MM.1S (cell line): ENCODE results near the gene MRLN.

Experiments
- DNase-seq: peaks from one replicate; pipeline ENCODE4 v3.0.0-alpha.2; 2015
- H2AFZ ChIP-seq: fragments of 300-600 bp; sonication (generic); 2 replicates; pipeline ENCODE4 v1.6.0; 2016; ENCODE audit warnings: antibody characterized with exemption, low read length
- H3F3A ChIP-seq: fragments of 300-600 bp; sonication (generic); 2 replicates; pipeline ENCODE4 v1.6.1; 2016; ENCODE audit warnings: mild to moderate bottlenecking, antibody characterized with exemption, low read length, moderate library complexity, mixed read lengths; ENCODE audit not compliant: insufficient read depth
- H3K27ac ChIP-seq: fragments of 300-600 bp; sonication (generic); 2 replicates; pipeline ENCODE4 v1.5.1; 2016; ENCODE audit warnings: mild to moderate bottlenecking, low read length
- H3K27me3 ChIP-seq: fragments of 300-600 bp; sonication (generic); replicated peaks from 2 replicates; pipeline ENCODE4 v1.6.0; 2016; ENCODE audit warnings: low read length; ENCODE audit not compliant: insufficient read depth
- H3K36me3 ChIP-seq: fragments of 300-600 bp; sonication (generic); replicated peaks from 2 replicates; pipeline ENCODE4 v1.6.1; 2016; ENCODE audit warnings: mild to moderate bottlenecking, low read length, mixed read lengths; ENCODE audit not compliant: insufficient read depth
- H3K4me1 ChIP-seq: fragments of 300-600 bp; sonication (generic); 2 replicates; pipeline ENCODE4 v1.6.1; 2016; ENCODE audit warnings: low read length, mixed read lengths
- H3K4me2 ChIP-seq: fragments of 300-600 bp; sonication (generic); 2 replicates; pipeline ENCODE4 v1.6.0; 2016; ENCODE audit warnings: low read depth, low read length
- H3K4me3 ChIP-seq: fragments of 300-600 bp; sonication (generic); 2 replicates; pipeline ENCODE4 v1.5.1; 2016; ENCODE audit warnings: low read length, mixed read lengths
- H3K79me2 ChIP-seq: fragments of 300-600 bp; sonication (generic); 2 replicates; pipeline ENCODE4 v1.6.1; 2016; ENCODE audit warnings: mixed run types, low read length, mixed read lengths
- H3K9ac ChIP-seq: fragments of 300-600 bp; sonication (generic); 2 replicates; pipeline ENCODE4 v1.6.1; 2016; ENCODE audit warnings: low read length, mixed read lengths
- H3K9me2 ChIP-seq: fragments of 300-600 bp; sonication (generic); replicated peaks from 2 replicates; pipeline ENCODE4 v1.6.1; 2016; ENCODE audit warnings: mild to moderate bottlenecking, low read length, mixed read lengths; ENCODE audit not compliant: insufficient read depth
- H3K9me3 ChIP-seq: fragments of 300-600 bp; sonication (generic); replicated peaks from 2 replicates; pipeline ENCODE4 v1.6.1; 2016; ENCODE audit warnings: mild to moderate bottlenecking, low read length, mixed read lengths; ENCODE audit not compliant: insufficient read depth
- H4K20me1 ChIP-seq: fragments of 300-600 bp; sonication (generic); 2 replicates; pipeline ENCODE4 v1.6.1; 2016; ENCODE audit warnings: mild to moderate bottlenecking, low read length, moderate library complexity, mixed read lengths; ENCODE audit not compliant: insufficient read depth
- EZH2 ChIP-seq: fragments of 300-600 bp; sonication (generic); optimal IDR thresholded peaks from 2 replicates; pipeline ENCODE3; 2017; ENCODE audit warnings: low read depth, mild to moderate bottlenecking, antibody characterized with exemption, low read length, mixed read lengths
- EZH2phosphoT487 ChIP-seq: fragments of 300-600 bp; sonication (generic); IDR thresholded peaks from 2 replicates; pipeline ENCODE4 v1.6.1; 2018; ENCODE audit warnings: antibody characterized with exemption, low read length
- TF ChIP-seq, protein P1 (sequence below): fragments of 300-600 bp; sonication (generic); IDR thresholded peaks from 2 replicates; pipeline ENCODE4 v1.5.1; 2016; ENCODE audit warnings: antibody characterized with exemption, low read length, mixed read lengths

The MRLN gene

GRCh38 chr10:59773088-59773487 is 19.8 kb upstream of the MRLN start:
- TF ChIP-seq EZH2phosphoT487 (no peak), EZH2 (no peak)
- TF ChIP-seq, protein P1, sequence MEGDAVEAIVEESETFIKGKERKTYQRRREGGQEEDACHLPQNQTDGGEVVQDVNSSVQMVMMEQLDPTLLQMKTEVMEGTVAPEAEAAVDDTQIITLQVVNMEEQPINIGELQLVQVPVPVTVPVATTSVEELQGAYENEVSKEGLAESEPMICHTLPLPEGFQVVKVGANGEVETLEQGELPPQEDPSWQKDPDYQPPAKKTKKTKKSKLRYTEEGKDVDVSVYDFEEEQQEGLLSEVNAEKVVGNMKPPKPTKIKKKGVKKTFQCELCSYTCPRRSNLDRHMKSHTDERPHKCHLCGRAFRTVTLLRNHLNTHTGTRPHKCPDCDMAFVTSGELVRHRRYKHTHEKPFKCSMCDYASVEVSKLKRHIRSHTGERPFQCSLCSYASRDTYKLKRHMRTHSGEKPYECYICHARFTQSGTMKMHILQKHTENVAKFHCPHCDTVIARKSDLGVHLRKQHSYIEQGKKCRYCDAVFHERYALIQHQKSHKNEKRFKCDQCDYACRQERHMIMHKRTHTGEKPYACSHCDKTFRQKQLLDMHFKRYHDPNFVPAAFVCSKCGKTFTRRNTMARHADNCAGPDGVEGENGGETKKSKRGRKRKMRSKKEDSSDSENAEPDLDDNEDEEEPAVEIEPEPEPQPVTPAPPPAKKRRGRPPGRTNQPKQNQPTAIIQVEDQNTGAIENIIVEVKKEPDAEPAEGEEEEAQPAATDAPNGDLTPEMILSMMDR = no peak
- Histone ChIP-seq H3K36me3 (no peaks in the 10 kb centered on the region), H3K79me2 (no peaks in the 10 kb centered on the region), H3K4me3 (no peak overlapping the region), H2AFZ (no peak overlapping the region), H3F3A (no peaks in the 10 kb centered on the region), H3K9me2 (no peaks in the 10 kb centered on the region), H4K20me1 (no peaks in the 10 kb centered on the region), H3K27me3 (no peaks in the 10 kb centered on the region), H3K9me3 (no peaks in the 10 kb centered on the region), H3K4me2 (no peak overlapping the region), H3K27ac (no peak overlapping the region), H3K4me1 (no peaks in the 10 kb centered on the region), H3K9ac (no peak overlapping the region)
- no peak for DNase-seq

DNA sequence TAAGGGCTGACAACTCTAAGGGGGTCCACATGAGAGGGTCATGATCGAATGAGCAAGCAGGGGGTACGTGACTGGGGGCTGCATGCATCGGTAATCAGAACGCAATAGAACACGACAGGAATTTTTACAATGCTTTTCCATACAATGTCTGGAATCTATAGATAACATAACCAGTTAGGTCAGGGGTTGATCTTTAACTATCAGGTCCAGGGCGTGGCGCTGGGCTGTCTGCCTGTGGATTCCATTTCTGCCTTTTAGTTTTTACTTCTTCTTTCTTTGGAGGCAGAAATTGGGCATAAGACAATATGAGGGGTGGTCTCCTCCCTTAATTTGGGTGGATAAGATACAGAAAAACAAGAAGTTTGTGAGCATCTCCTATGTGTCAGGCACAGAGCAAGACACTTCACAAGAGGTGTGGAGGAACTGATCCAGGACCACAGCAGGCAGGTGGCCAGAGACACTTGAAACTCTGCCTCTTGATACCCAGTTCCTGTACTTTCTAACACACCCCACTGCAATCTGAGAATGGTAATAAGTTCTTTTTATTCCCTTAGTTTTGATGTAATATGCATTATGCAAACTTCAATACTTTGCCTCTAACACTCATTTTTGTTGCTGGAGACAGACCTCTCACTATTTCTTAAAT is 18.0 kb upstream of the MRLN start:
- Histone ChIP-seq H3K36me3 (no peaks in the 10 kb centered on the region), H3K4me2 (no peak overlapping the region), H4K20me1 (no peaks in the 10 kb centered on the region), H3K4me1 (no peaks in the 10 kb centered on the region), H3K9me2 (no peaks in the 10 kb centered on the region), H3K4me3 (no peak overlapping the region), H3K79me2 (no peaks in the 10 kb centered on the region), H3K27me3 (no peaks in the 10 kb centered on the region), H3K27ac (no peak overlapping the region), H3K9ac (no peak overlapping the region), H3K9me3 (no peaks in the 10 kb centered on the region), H2AFZ (no peak overlapping the region), H3F3A (no peaks in the 10 kb centered on the region)
- TF ChIP-seq, protein P1 = no peak
- TF ChIP-seq EZH2 (no peak), EZH2phosphoT487 (no peak)
- no peak for DNase-seq

DNA sequence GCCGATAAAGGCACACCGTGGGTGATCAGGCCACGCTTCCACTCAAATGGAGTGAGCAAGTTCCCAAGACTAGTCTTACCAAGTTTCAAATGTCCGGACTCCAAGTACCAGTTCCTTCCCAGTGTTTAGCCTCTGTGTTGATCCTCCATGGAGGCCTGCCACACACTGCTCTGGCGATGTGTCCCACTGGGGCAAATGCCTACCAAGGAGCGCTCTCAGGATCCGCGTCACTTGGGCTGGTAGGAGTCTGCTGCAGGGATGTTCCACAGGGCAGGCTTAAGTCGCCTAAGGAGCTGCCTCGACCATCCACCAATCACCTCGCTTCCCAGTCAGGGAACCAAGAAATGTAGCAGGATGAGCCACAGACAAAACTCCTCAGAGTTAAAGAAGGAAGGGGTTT is 17.4 kb upstream of the MRLN start:
- no peak overlapping the region for H3K4me2 ChIP-seq
- no peaks in the 10 kb centered on the region for H3F3A ChIP-seq
- no peaks in the 10 kb centered on the region for H3K79me2 ChIP-seq
- no peak for TF ChIP-seq EZH2
- TF ChIP-seq, protein P1 = no peak
- TF ChIP-seq EZH2phosphoT487 = no peak
- H3K27ac ChIP-seq = no peak overlapping the region
- no peaks in the 10 kb centered on the region for H4K20me1 ChIP-seq
- H3K9ac ChIP-seq = no peak overlapping the region
- H3K4me3 ChIP-seq = no peak overlapping the region
- no peaks in the 10 kb centered on the region for H3K9me2 ChIP-seq
- no peaks in the 10 kb centered on the region for H3K4me1 ChIP-seq
- no peak for DNase-seq
- H3K36me3 ChIP-seq = no peaks in the 10 kb centered on the region
- no peaks in the 10 kb centered on the region for H3K9me3 ChIP-seq
- H2AFZ ChIP-seq = no peak overlapping the region
- H3K27me3 ChIP-seq = no peaks in the 10 kb centered on the region
